ENCODE results near the gene POU2F1.

POU2F1 gene

DNA sequence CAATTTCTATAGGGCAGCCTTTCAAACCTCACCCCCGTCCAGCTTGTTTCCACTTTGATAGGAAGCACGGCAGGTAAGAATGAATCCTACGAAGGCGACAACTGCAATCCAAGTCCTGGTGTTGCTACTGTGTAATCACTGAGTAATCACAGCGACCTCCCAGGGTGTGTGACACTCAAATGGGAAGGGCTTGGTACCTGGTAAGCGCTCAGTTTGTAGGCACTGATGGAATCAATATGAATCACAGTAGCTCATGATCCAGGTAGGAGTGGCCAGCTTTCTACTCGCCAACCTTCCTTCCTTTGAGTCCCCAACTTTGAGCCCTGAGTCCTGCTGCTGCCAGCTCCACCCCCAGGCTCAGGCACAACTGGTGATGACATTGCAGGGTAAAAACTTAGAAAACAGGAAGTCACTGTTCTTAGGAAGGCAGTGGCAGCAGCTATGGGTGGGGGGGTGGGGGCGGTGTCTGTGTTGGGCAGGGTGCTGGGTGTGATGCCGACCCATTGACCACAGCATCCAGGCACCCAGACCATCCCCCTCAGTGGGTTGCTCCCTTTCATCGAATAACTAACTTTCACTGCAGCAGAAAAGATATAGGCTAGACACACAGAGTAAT is 226.9 kb downstream of the POU2F1 start:
- no peaks in the 10 kb centered on the region for H3K36me3 ChIP-seq (ENCODE audit: low read length)
- no peak overlapping the region for H3K4me3 ChIP-seq (ENCODE audit: insufficient read depth, low read length, poor library complexity, severe bottlenecking)
- no peak for TF ChIP-seq EZH2phosphoT487 (conservative IDR thresholded peaks at IDR 0.05; ENCODE audit: low read length)
- TF ChIP-seq, protein P1, sequence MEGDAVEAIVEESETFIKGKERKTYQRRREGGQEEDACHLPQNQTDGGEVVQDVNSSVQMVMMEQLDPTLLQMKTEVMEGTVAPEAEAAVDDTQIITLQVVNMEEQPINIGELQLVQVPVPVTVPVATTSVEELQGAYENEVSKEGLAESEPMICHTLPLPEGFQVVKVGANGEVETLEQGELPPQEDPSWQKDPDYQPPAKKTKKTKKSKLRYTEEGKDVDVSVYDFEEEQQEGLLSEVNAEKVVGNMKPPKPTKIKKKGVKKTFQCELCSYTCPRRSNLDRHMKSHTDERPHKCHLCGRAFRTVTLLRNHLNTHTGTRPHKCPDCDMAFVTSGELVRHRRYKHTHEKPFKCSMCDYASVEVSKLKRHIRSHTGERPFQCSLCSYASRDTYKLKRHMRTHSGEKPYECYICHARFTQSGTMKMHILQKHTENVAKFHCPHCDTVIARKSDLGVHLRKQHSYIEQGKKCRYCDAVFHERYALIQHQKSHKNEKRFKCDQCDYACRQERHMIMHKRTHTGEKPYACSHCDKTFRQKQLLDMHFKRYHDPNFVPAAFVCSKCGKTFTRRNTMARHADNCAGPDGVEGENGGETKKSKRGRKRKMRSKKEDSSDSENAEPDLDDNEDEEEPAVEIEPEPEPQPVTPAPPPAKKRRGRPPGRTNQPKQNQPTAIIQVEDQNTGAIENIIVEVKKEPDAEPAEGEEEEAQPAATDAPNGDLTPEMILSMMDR (IDR thresholded peaks at IDR 0.05; ENCODE audit: insufficient read depth, low read length, poor library complexity, severe bottlenecking) = no peak
- no peaks in the 10 kb centered on the region for H3K9me3 ChIP-seq (ENCODE audit: insufficient read depth, low read length)
- H3K9me2 ChIP-seq (replicated peaks; ENCODE audit: insufficient read depth, low read length) = no peaks in the 10 kb centered on the region
- H3K9ac ChIP-seq (ENCODE audit: low read length) = no peak overlapping the region
- no peak overlapping the region for H3K27ac ChIP-seq (ENCODE audit: low read depth, low read length)
- H3K27me3 ChIP-seq (ENCODE audit: low read length) = no peaks in the 10 kb centered on the region
- peak overlapping the region; percentile 52 for H2AFZ ChIP-seq (ENCODE audit: low read depth, low read length, severe bottlenecking)
- H3K79me2 ChIP-seq (ENCODE audit: insufficient read depth, low read length) = no peaks in the 10 kb centered on the region
- no peaks in the 10 kb centered on the region for H4K20me1 ChIP-seq (ENCODE audit: low read depth, low read length)
- H3K4me2 ChIP-seq (ENCODE audit: low read depth, low read length, poor library complexity, severe bottlenecking) = peak overlapping the region; percentile 12
- H3F3A ChIP-seq (ENCODE audit: insufficient read depth) = no peaks in the 10 kb centered on the region

DNA sequence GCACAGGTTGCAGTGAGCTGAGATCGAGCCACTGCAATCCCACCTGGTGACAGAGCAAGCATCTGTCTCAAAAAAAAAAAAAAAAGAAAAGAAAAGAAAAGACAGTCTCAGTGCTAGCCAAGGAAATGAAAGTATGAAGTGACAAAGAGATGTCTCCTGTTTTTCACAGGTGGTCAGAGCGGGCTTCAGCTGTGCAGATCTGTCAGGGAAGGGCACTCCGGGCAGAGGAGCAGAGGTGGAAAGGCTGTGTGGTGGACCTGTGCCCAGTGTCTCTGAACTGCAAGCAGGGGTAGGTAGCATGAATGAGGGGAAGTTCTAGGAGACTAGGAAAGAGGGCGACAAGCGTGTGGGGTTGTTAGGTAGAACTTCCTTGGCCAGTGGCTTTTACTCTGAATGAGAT is 230.2 kb downstream of the POU2F1 start:
- Histone ChIP-seq H3K27ac (ENCODE audit: low read depth, low read length) (no peak overlapping the region), H3K4me2 (ENCODE audit: low read depth, low read length, poor library complexity, severe bottlenecking) (no peak overlapping the region), H2AFZ (ENCODE audit: low read depth, low read length, severe bottlenecking) (no peak overlapping the region), H3K27me3 (ENCODE audit: low read length) (no peaks in the 10 kb centered on the region), H3F3A (ENCODE audit: insufficient read depth) (0 out of 2 replicates have a peak, but pooled peaks cover 3% of the 10 kb centered on the region), H3K9me3 (ENCODE audit: insufficient read depth, low read length) (no peaks in the 10 kb centered on the region), H4K20me1 (ENCODE audit: low read depth, low read length) (no peaks in the 10 kb centered on the region), H3K9me2 (replicated peaks; ENCODE audit: insufficient read depth, low read length) (no peaks in the 10 kb centered on the region), H3K4me3 (ENCODE audit: insufficient read depth, low read length, poor library complexity, severe bottlenecking) (no peak overlapping the region), H3K9ac (ENCODE audit: low read length) (no peak overlapping the region), H3K36me3 (ENCODE audit: low read length) (no peaks in the 10 kb centered on the region), H3K79me2 (ENCODE audit: insufficient read depth, low read length) (no peaks in the 10 kb centered on the region)
- TF ChIP-seq EZH2phosphoT487 (conservative IDR thresholded peaks at IDR 0.05; ENCODE audit: low read length) = no peak
- TF ChIP-seq, protein P1 (IDR thresholded peaks at IDR 0.05; ENCODE audit: insufficient read depth, low read length, poor library complexity, severe bottlenecking) = no peak

DNA sequence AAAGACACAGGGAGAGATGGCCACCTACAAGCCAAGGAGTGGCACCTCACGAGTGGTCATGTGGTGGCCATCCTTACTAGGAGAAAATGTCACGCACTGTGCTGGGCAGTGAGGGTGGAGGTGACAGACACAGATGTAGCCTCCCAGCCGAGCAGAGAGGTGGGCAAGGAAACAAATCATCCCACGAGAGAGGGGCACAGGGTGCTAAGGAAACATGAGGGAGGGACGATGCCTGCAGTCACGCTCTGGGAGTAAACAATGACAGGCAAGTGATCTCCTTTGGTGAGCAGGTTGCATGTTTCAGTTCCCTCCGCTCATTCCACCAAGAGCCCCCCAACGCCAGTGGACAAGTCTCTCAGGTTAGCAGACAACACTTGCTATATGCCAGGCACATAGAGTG is 231.8 kb downstream of the POU2F1 start:
- Histone ChIP-seq H3K9ac (ENCODE audit: low read length) (no peak overlapping the region), H2AFZ (ENCODE audit: low read depth, low read length, severe bottlenecking) (no peak overlapping the region), H3K4me2 (ENCODE audit: low read depth, low read length, poor library complexity, severe bottlenecking) (no peak overlapping the region), H3K9me3 (ENCODE audit: insufficient read depth, low read length) (no peaks in the 10 kb centered on the region), H3K9me2 (replicated peaks; ENCODE audit: insufficient read depth, low read length) (no peaks in the 10 kb centered on the region), H3K27ac (ENCODE audit: low read depth, low read length) (no peak overlapping the region), H3F3A (ENCODE audit: insufficient read depth) (0 out of 2 replicates have a peak, but pooled peaks cover 3% of the 10 kb centered on the region), H3K4me3 (ENCODE audit: insufficient read depth, low read length, poor library complexity, severe bottlenecking) (no peak overlapping the region), H3K36me3 (ENCODE audit: low read length) (no peaks in the 10 kb centered on the region), H4K20me1 (ENCODE audit: low read depth, low read length) (no peaks in the 10 kb centered on the region), H3K79me2 (ENCODE audit: insufficient read depth, low read length) (no peaks in the 10 kb centered on the region), H3K27me3 (ENCODE audit: low read length) (no peaks in the 10 kb centered on the region)
- TF ChIP-seq, protein P1 (IDR thresholded peaks at IDR 0.05; ENCODE audit: insufficient read depth, low read length, poor library complexity, severe bottlenecking) = no peak
- no peak for TF ChIP-seq EZH2phosphoT487 (conservative IDR thresholded peaks at IDR 0.05; ENCODE audit: low read length)

Data from SU-DHL-6 (cell line).